ENCODE data around the gene NTM. TPM values are rescaled to one million over a fixed set of nuclear protein-coding genes. Genes with fewer than 3 reads are reported as not detected.

The NTM gene
- total RNA-seq, 1 experiment from 2014 or later: not detected

DNA sequence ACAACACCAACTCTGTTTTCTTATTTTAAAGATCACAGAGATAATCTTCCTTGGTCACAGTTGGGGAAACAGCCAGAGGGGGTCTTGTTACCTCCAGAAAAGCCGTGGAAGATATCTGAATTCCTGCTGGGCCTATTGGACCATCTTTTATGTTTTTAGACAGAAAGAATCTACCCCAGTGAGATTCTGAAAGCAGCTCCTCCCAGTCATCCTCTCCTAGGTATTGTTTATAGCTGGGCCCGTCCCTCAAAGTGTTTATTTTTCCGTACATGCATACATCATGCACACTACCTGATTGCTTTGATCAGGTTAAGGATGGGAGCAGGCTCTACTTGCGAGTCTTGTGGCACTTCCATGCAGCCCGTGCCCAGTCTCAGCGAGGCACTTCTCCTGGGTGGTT is 742.4 kb downstream of the NTM start:
- intact Hi-C loops (cut with micrococcal nuclease): no loop called here
- Histone ChIP-seq H2AFZ (ENCODE audit: low read depth, low read length, poor library complexity, severe bottlenecking) (no peak overlapping the region), H3K4me1 (ENCODE audit: control insufficient read depth in 1 of 2, insufficient read depth in 2 of 2, low read length in 2 of 2) (no peaks in the 10 kb centered on the region), H3K4me2 (ENCODE audit: low read length) (no peak overlapping the region), H3K4me3 (replicated peaks in 1 of 2; ENCODE audit: low read depth in 1 of 2, low read length in 2 of 2) (no peak overlapping the region), H3K27ac (ENCODE audit: low read depth, low read length) (no peak overlapping the region), H3K27me3 (ENCODE audit: insufficient read depth, low read length) (no peaks in the 10 kb centered on the region), H3K79me2 (ENCODE audit: insufficient read depth, low read length) (no peaks in the 10 kb centered on the region), H3K9me3 (ENCODE audit: control insufficient read depth in 1 of 2, insufficient read depth in 1 of 2, low read depth in 1 of 2, low read length in 2 of 2) (peaks cover 0 to 16% of the 10 kb centered on the region in 2 experiments; a peak in 2 of 4 replicates), H3K9me2 (ENCODE audit: insufficient read depth) (no peaks in the 10 kb centered on the region), H3K9ac (ENCODE audit: low read length) (no peak overlapping the region), H4K20me1 (ENCODE audit: insufficient read depth) (no peaks in the 10 kb centered on the region), H3K36me3 (ENCODE audit: control insufficient read depth in 1 of 2, insufficient read depth in 2 of 2, low read length in 2 of 2) (no peaks in the 10 kb centered on the region)
- RAD21 ChIA-PET (ENCODE audit: low non-redundant PET in 1 of 2, low total read pairs in 2 of 2, uncharacterized antibody in 2 of 2, unreplicated experiment in 2 of 2): no interaction called here
- TF ChIP-seq ELF1 (IDR thresholded peaks at IDR 0.05; ENCODE audit: borderline replicate concordance, low read depth) (no peak), YY1 (IDR thresholded peaks at IDR 0.05; ENCODE audit: extremely low read depth, insufficient replicate concordance, low read depth, low read length) (no peak), SIN3A (IDR thresholded peaks at IDR 0.05; ENCODE audit: low read depth) (no peak), CEBPB (IDR thresholded peaks at IDR 0.05; ENCODE audit: low read depth) (no peak), SRF (IDR thresholded peaks at IDR 0.05; ENCODE audit: low read depth) (no peak)
- CTCF ChIA-PET: no interaction called here
- BruUV-seq (replicated peaks): no TSS peak
- DNase-seq (ENCODE audit: low read depth, low spot score) (no peak), ATAC-seq (no peak)
- POLR2A ChIA-PET: no interaction called here

DNA sequence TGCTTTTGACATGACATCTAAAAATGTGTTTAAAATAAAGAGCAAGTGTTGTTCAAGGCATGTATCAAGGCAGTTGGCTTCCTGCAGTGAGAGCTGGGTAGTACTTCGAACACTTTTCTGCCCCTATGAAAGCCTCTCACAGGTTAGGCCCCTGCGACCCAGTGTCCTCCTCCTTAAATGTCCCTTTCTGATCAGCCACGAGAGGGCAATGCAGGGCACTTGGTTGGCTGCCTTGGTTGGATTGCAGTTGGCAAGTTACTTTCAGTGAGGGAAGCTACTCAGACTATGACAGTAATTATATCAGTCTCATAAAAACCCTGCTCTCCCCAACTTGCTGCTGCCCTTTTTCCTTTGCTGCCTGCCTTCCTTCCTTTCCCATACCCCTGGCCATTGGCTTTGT is 743.8 kb downstream of the NTM start:
- Histone ChIP-seq H3K9ac (ENCODE audit: low read length) (no peak overlapping the region), H3K36me3 (ENCODE audit: control insufficient read depth in 1 of 2, insufficient read depth in 2 of 2, low read length in 2 of 2) (no peaks in the 10 kb centered on the region), H3K4me1 (ENCODE audit: control insufficient read depth in 1 of 2, insufficient read depth in 2 of 2, low read length in 2 of 2) (no peaks in the 10 kb centered on the region), H3K4me3 (replicated peaks in 1 of 2; ENCODE audit: low read depth in 1 of 2, low read length in 2 of 2) (no peak overlapping the region), H3K9me3 (ENCODE audit: control insufficient read depth in 1 of 2, insufficient read depth in 1 of 2, low read depth in 1 of 2, low read length in 2 of 2) (peaks cover 0 to 22% of the 10 kb centered on the region in 2 experiments; a peak in 2 of 4 replicates), H3K4me2 (ENCODE audit: low read length) (no peak overlapping the region), H3K27ac (ENCODE audit: low read depth, low read length) (no peak overlapping the region), H4K20me1 (ENCODE audit: insufficient read depth) (no peaks in the 10 kb centered on the region), H3K27me3 (ENCODE audit: insufficient read depth, low read length) (no peaks in the 10 kb centered on the region), H3K9me2 (ENCODE audit: insufficient read depth) (no peaks in the 10 kb centered on the region), H2AFZ (ENCODE audit: low read depth, low read length, poor library complexity, severe bottlenecking) (no peak overlapping the region), H3K79me2 (ENCODE audit: insufficient read depth, low read length) (no peaks in the 10 kb centered on the region)
- ChIA-PET CTCF (no interaction called here), RAD21 (ENCODE audit: low non-redundant PET in 1 of 2, low total read pairs in 2 of 2, uncharacterized antibody in 2 of 2, unreplicated experiment in 2 of 2) (no interaction called here), POLR2A (no interaction called here)
- no peak for ATAC-seq
- no TSS peak for BruUV-seq (replicated peaks)
- intact Hi-C loops (cut with micrococcal nuclease): no loop called here
- no peak for DNase-seq (ENCODE audit: low read depth, low spot score)
- TF ChIP-seq EZH2 (IDR thresholded peaks at IDR 0.05) (no peak), YY1 (IDR thresholded peaks at IDR 0.05; ENCODE audit: extremely low read depth, insufficient replicate concordance, low read depth, low read length) (no peak), ZNF274 (IDR thresholded peaks at IDR 0.05; ENCODE audit: low read depth, low read length) (no peak), SRF (IDR thresholded peaks at IDR 0.05; ENCODE audit: low read depth) (no peak), POLR2AphosphoS5 (IDR thresholded peaks at IDR 0.05; ENCODE audit: low read depth, low read length) (no peak), RAD21 (IDR thresholded peaks at IDR 0.05; ENCODE audit: low read depth) (no peak), FOSL1 (IDR thresholded peaks at IDR 0.05; ENCODE audit: low read depth) (no peak), JUND (IDR thresholded peaks at IDR 0.05) (no peak), SP1 (IDR thresholded peaks at IDR 0.05; ENCODE audit: low read depth) (no peak), POLR2A (IDR thresholded peaks at IDR 0.05; ENCODE audit: borderline replicate concordance, extremely low read depth, insufficient read depth, insufficient read length) (no peak), EGR1 (IDR thresholded peaks at IDR 0.05; ENCODE audit: low read depth) (no peak), ZFX (IDR thresholded peaks at IDR 0.05) (no peak), ELF1 (IDR thresholded peaks at IDR 0.05; ENCODE audit: borderline replicate concordance, low read depth) (no peak)
- TF ChIP-seq, protein P1, sequence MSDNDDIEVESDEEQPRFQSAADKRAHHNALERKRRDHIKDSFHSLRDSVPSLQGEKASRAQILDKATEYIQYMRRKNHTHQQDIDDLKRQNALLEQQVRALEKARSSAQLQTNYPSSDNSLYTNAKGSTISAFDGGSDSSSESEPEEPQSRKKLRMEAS (IDR thresholded peaks at IDR 0.05): no peak
- TF ChIP-seq, protein P2, sequence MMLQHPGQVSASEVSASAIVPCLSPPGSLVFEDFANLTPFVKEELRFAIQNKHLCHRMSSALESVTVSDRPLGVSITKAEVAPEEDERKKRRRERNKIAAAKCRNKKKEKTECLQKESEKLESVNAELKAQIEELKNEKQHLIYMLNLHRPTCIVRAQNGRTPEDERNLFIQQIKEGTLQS (IDR thresholded peaks at IDR 0.05): no peak
- TF ChIP-seq, protein P3, sequence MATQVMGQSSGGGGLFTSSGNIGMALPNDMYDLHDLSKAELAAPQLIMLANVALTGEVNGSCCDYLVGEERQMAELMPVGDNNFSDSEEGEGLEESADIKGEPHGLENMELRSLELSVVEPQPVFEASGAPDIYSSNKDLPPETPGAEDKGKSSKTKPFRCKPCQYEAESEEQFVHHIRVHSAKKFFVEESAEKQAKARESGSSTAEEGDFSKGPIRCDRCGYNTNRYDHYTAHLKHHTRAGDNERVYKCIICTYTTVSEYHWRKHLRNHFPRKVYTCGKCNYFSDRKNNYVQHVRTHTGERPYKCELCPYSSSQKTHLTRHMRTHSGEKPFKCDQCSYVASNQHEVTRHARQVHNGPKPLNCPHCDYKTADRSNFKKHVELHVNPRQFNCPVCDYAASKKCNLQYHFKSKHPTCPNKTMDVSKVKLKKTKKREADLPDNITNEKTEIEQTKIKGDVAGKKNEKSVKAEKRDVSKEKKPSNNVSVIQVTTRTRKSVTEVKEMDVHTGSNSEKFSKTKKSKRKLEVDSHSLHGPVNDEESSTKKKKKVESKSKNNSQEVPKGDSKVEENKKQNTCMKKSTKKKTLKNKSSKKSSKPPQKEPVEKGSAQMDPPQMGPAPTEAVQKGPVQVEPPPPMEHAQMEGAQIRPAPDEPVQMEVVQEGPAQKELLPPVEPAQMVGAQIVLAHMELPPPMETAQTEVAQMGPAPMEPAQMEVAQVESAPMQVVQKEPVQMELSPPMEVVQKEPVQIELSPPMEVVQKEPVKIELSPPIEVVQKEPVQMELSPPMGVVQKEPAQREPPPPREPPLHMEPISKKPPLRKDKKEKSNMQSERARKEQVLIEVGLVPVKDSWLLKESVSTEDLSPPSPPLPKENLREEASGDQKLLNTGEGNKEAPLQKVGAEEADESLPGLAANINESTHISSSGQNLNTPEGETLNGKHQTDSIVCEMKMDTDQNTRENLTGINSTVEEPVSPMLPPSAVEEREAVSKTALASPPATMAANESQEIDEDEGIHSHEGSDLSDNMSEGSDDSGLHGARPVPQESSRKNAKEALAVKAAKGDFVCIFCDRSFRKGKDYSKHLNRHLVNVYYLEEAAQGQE (IDR thresholded peaks at IDR 0.05; ENCODE audit: low read depth): no peak

Measured in HCT116 (cell line).